Skin of body (tissue), 2 donors: ENCODE results near the gene DPYSL5. TPM values are rescaled to one million over a fixed set of nuclear protein-coding genes. Genes with fewer than 3 reads are reported as not detected.

Experiments
- DNase-seq: peaks from one replicate; lab custom pipeline; 2025; lab: John Stamatoyannopoulos, UW
- total RNA-seq: library from RNA; depleted of rRNA; stranded (reverse); fragments of >200 nt; gene quantifications from one replicate; pipeline ENCODE4 v1.2.3, GENCODE V29; 2014

DPYSL5 gene
- total RNA-seq, 1 donor from 2014 or later = 0.49 TPM

- no peak for DNase-seq
Measured at GRCh38 chr2:26988058-26988860, 140.3 kb downstream of the DPYSL5 start.

GRCh38 chr2:26989156-26989555 is 141.2 kb downstream of the DPYSL5 start:
- DNase-seq = no peak

GRCh38 chr2:26991717-26992116 is 143.8 kb downstream of the DPYSL5 start:
- DNase-seq = no peak

- DNase-seq = no peak
Measured at GRCh38 chr2:26993768-26994167, 145.8 kb downstream of the DPYSL5 start.

- no peak for DNase-seq
Measured at GRCh38 chr2:26994983-26995382, 147.1 kb downstream of the DPYSL5 start.

GRCh38 chr2:26997394-26997793 is 149.5 kb downstream of the DPYSL5 start:
- DNase-seq = no peak

- no peak for DNase-seq
Measured at GRCh38 chr2:26998323-26998722, 150.4 kb downstream of the DPYSL5 start.

Other genes starting within 250 kb of the DPYSL5 start
- not detected for gene CIB4, start 206.8 kb upstream of the DPYSL5 start, total RNA-seq
- gene KCNK3, start 155.4 kb upstream of the DPYSL5 start, total RNA-seq = 0.49 TPM
- 12.4 TPM for gene SLC35F6, start 83.8 kb upstream of the DPYSL5 start, total RNA-seq
- 4.1 TPM for gene CENPA, start 62.1 kb upstream of the DPYSL5 start, total RNA-seq
- gene MAPRE3, start 122.5 kb downstream of the DPYSL5 start, total RNA-seq = 4.9 TPM
- gene TMEM214, start 184.8 kb downstream of the DPYSL5 start, total RNA-seq = 30.8 TPM
- gene AGBL5, start 203.5 kb downstream of the DPYSL5 start, total RNA-seq = 7.7 TPM
- gene OST4, start 223.5 kb downstream of the DPYSL5 start, total RNA-seq = 199 TPM
- 66.1 TPM for gene EMILIN1, start 230.5 kb downstream of the DPYSL5 start, total RNA-seq
- gene KHK, start 238.6 kb downstream of the DPYSL5 start, total RNA-seq = 1.7 TPM